MM.1S (cell line): ENCODE data around the gene SLC25A34.

ENCODE experiments used
- DNase-seq: peaks from one replicate; pipeline ENCODE4 v3.0.0-alpha.2; 2015
- H2AFZ ChIP-seq: fragments of 300-600 bp; sonication (generic); 2 replicates; pipeline ENCODE4 v1.6.0; 2016; ENCODE audit warnings: antibody characterized with exemption, low read length
- H3F3A ChIP-seq: fragments of 300-600 bp; sonication (generic); 2 replicates; pipeline ENCODE4 v1.6.1; 2016; ENCODE audit warnings: mild to moderate bottlenecking, antibody characterized with exemption, low read length, moderate library complexity, mixed read lengths; ENCODE audit not compliant: insufficient read depth
- H3K27ac ChIP-seq: fragments of 300-600 bp; sonication (generic); 2 replicates; pipeline ENCODE4 v1.5.1; 2016; ENCODE audit warnings: mild to moderate bottlenecking, low read length
- H3K27me3 ChIP-seq: fragments of 300-600 bp; sonication (generic); replicated peaks from 2 replicates; pipeline ENCODE4 v1.6.0; 2016; ENCODE audit warnings: low read length; ENCODE audit not compliant: insufficient read depth
- H3K36me3 ChIP-seq: fragments of 300-600 bp; sonication (generic); replicated peaks from 2 replicates; pipeline ENCODE4 v1.6.1; 2016; ENCODE audit warnings: mild to moderate bottlenecking, low read length, mixed read lengths; ENCODE audit not compliant: insufficient read depth
- H3K4me1 ChIP-seq: fragments of 300-600 bp; sonication (generic); 2 replicates; pipeline ENCODE4 v1.6.1; 2016; ENCODE audit warnings: low read length, mixed read lengths
- H3K4me2 ChIP-seq: fragments of 300-600 bp; sonication (generic); 2 replicates; pipeline ENCODE4 v1.6.0; 2016; ENCODE audit warnings: low read depth, low read length
- H3K4me3 ChIP-seq: fragments of 300-600 bp; sonication (generic); 2 replicates; pipeline ENCODE4 v1.5.1; 2016; ENCODE audit warnings: low read length, mixed read lengths
- H3K79me2 ChIP-seq: fragments of 300-600 bp; sonication (generic); 2 replicates; pipeline ENCODE4 v1.6.1; 2016; ENCODE audit warnings: mixed run types, low read length, mixed read lengths
- H3K9ac ChIP-seq: fragments of 300-600 bp; sonication (generic); 2 replicates; pipeline ENCODE4 v1.6.1; 2016; ENCODE audit warnings: low read length, mixed read lengths
- H3K9me2 ChIP-seq: fragments of 300-600 bp; sonication (generic); replicated peaks from 2 replicates; pipeline ENCODE4 v1.6.1; 2016; ENCODE audit warnings: mild to moderate bottlenecking, low read length, mixed read lengths; ENCODE audit not compliant: insufficient read depth
- H3K9me3 ChIP-seq: fragments of 300-600 bp; sonication (generic); replicated peaks from 2 replicates; pipeline ENCODE4 v1.6.1; 2016; ENCODE audit warnings: mild to moderate bottlenecking, low read length, mixed read lengths; ENCODE audit not compliant: insufficient read depth
- H4K20me1 ChIP-seq: fragments of 300-600 bp; sonication (generic); 2 replicates; pipeline ENCODE4 v1.6.1; 2016; ENCODE audit warnings: mild to moderate bottlenecking, low read length, moderate library complexity, mixed read lengths; ENCODE audit not compliant: insufficient read depth
- EZH2 ChIP-seq: fragments of 300-600 bp; sonication (generic); optimal IDR thresholded peaks from 2 replicates; pipeline ENCODE3; 2017; ENCODE audit warnings: low read depth, mild to moderate bottlenecking, antibody characterized with exemption, low read length, mixed read lengths
- EZH2phosphoT487 ChIP-seq: fragments of 300-600 bp; sonication (generic); IDR thresholded peaks from 2 replicates; pipeline ENCODE4 v1.6.1; 2018; ENCODE audit warnings: antibody characterized with exemption, low read length
- TF ChIP-seq, protein P1 (sequence below): fragments of 300-600 bp; sonication (generic); IDR thresholded peaks from 2 replicates; pipeline ENCODE4 v1.5.1; 2016; ENCODE audit warnings: antibody characterized with exemption, low read length, mixed read lengths

SLC25A34 gene

DNA sequence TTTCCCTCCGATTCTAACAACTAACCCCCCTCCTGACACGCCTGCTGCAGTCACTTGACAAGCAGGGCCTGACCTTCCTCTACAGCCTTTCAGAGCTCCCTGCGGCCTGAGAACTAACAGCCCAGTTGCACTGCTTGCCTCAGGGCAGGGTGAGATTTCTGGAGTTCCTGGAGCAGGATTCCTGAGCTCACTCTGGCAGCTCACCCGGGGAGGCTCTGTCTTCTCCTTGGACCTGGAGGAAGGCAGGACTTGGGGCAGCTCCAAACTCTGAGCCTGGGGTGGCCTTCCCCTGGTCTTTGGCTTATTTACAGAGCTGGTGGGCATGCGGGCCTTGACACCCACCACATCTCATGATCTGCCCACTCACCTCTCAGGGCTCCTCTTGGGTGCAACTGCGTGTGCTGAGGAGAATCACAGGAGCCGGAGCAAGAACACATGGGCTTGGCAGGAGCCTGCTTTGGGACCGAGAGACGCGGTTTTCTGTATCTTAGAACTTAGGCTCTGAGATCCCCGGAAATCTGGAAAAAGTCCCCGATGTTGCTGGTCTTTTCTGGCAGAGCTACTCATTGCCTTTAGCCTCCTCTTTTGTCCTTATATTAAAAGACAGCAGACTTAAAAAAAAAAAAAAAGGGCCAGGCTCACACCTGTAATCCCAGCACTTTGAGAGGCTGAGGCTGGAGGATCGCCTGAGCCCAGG is 13.1 kb upstream of the SLC25A34 start:
- Histone ChIP-seq H4K20me1 (no peaks in the 10 kb centered on the region), H2AFZ (no peak overlapping the region), H3K4me1 (no peaks in the 10 kb centered on the region), H3K9ac (no peak overlapping the region), H3K9me2 (no peaks in the 10 kb centered on the region), H3K36me3 (no peaks in the 10 kb centered on the region; the same call in 1 of the 2 replicates), H3K4me3 (no peak overlapping the region), H3K9me3 (no peaks in the 10 kb centered on the region), H3K27ac (no peak overlapping the region), H3K79me2 (no peaks in the 10 kb centered on the region), H3F3A (no peaks in the 10 kb centered on the region), H3K27me3 (no peaks in the 10 kb centered on the region), H3K4me2 (no peak overlapping the region)
- TF ChIP-seq EZH2: no peak
- TF ChIP-seq EZH2phosphoT487: no peak
- TF ChIP-seq, protein P1, sequence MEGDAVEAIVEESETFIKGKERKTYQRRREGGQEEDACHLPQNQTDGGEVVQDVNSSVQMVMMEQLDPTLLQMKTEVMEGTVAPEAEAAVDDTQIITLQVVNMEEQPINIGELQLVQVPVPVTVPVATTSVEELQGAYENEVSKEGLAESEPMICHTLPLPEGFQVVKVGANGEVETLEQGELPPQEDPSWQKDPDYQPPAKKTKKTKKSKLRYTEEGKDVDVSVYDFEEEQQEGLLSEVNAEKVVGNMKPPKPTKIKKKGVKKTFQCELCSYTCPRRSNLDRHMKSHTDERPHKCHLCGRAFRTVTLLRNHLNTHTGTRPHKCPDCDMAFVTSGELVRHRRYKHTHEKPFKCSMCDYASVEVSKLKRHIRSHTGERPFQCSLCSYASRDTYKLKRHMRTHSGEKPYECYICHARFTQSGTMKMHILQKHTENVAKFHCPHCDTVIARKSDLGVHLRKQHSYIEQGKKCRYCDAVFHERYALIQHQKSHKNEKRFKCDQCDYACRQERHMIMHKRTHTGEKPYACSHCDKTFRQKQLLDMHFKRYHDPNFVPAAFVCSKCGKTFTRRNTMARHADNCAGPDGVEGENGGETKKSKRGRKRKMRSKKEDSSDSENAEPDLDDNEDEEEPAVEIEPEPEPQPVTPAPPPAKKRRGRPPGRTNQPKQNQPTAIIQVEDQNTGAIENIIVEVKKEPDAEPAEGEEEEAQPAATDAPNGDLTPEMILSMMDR: no peak
- no peak for DNase-seq

DNA sequence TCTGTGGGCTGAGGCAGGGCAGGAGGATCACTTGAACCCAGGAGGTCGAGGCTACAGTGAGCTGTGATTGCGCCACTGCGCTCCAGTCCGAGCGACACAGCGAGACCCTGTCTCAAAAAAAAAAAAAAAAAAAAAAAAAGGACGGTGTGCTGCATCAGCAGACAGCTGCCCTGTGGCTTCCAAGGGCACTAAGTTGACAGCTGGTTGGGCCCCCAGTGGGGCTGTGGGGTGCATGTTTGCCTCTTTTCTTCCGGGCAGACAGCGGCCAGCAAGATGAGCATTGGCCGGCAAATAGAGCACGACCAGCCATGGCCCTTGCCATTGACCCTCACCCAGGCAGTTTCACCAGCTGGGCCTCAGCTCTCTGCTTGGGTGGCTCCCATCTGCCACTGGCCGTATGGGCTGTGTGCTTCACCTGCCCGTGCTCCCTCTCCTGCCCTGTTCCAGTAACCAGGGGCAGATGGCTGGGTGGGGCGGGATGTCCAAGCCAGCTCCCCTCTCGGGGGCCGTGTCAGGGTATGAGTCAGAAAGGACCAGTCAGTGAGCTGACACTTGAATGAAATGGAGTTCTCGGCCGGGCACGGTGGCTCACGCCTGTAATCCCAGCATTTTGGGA is 12.3 kb upstream of the SLC25A34 start:
- no peak for DNase-seq
- no peak overlapping the region for H3K4me2 ChIP-seq
- no peak overlapping the region for H3K27ac ChIP-seq
- no peaks in the 10 kb centered on the region for H3K27me3 ChIP-seq
- H4K20me1 ChIP-seq: no peaks in the 10 kb centered on the region
- no peaks in the 10 kb centered on the region for H3F3A ChIP-seq
- TF ChIP-seq, protein P1: no peak
- TF ChIP-seq EZH2phosphoT487 (no peak), EZH2 (no peak)
- H3K9me2 ChIP-seq: no peaks in the 10 kb centered on the region
- H3K4me3 ChIP-seq: no peak overlapping the region
- H3K79me2 ChIP-seq: no peaks in the 10 kb centered on the region
- H2AFZ ChIP-seq: no peak overlapping the region
- no peaks in the 10 kb centered on the region for H3K9me3 ChIP-seq
- H3K9ac ChIP-seq: no peak overlapping the region
- H3K36me3 ChIP-seq: no peaks in the 10 kb centered on the region; the same call in 1 of the 2 replicates
- H3K4me1 ChIP-seq: no peaks in the 10 kb centered on the region

DNA sequence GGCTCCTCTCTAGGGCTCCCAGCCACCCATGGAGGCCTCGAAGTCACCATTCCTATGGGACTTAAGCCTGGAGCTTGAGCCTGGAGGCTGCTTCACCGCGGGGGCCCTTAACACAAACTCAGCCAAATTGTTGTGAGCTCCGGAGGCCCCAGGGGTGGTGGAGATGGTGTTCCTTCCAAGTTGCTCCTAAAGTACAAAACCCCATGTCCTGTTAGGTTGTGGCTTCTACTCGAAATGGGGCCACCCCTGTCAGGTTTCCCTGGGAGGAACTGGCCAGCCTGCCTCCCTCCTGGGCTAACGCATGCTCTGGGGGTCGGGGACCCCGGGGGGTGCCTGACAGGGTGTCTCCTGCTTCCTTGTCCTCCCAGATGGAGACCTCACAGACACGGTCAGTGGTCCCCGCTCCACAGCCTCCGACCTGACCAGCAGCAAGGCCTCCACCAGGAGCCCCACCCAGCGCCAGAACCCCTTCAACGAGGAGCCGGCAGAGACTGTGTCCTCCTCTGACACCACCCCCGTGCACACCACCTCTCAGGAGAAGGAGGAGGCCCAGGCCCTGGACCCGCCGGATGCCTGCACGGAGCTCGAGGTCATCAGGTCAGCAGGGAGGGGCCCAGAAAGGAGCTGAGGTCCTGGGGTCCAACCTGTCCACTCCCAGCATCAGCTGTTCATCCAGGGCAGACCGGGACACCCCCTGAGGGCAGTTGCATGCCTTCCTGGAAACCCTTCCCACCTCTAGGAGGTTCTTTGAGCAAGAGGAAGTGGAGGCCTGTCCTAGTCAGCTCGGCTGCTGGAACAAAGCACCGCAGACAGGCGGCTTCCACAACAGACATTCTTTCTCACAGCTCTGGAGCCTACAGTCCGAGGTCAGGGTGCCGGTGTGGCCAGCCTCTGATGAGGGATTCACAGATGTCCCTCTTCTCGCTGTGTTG is 10.8 kb upstream of the SLC25A34 start:
- H2AFZ ChIP-seq: no peak overlapping the region
- H3K27ac ChIP-seq: no peak overlapping the region
- no peak overlapping the region for H3K4me3 ChIP-seq
- no peaks in the 10 kb centered on the region for H3K27me3 ChIP-seq
- no peak overlapping the region for H3K9ac ChIP-seq
- no peaks in the 10 kb centered on the region; the same call in 1 of the 2 replicates for H3K36me3 ChIP-seq
- H3F3A ChIP-seq: no peaks in the 10 kb centered on the region
- H3K79me2 ChIP-seq: no peaks in the 10 kb centered on the region
- H3K9me2 ChIP-seq: no peaks in the 10 kb centered on the region
- TF ChIP-seq, protein P1: no peak
- TF ChIP-seq EZH2phosphoT487 (no peak), EZH2 (no peak)
- no peaks in the 10 kb centered on the region for H4K20me1 ChIP-seq
- H3K4me2 ChIP-seq: no peak overlapping the region
- H3K9me3 ChIP-seq: no peaks in the 10 kb centered on the region
- no peaks in the 10 kb centered on the region for H3K4me1 ChIP-seq
- no peak for DNase-seq
